GM19328 (cell line): Measurements from ENCODE around the gene ATXN8OS.
"Not testable (repeated sequence)": the region's sequence is repeated elsewhere in the genome, so short reads cannot be mapped to it uniquely, and the experiment has no call there.

Source experiments
- ATAC-seq: cut with Tn5 transposase; IDR thresholded peaks from one replicate; pipeline ENCODE4 v1.9.1; 2021; ENCODE audit warnings: mild to moderate bottlenecking, moderate library complexity; ENCODE audit not compliant: unreplicated experiment

Gene ATXN8OS

GRCh38 chr13:70107498-70108281 is at the start of gene ATXN8OS:
Gene ATXN8OS, plus strand, starts transcription at chr13:70107826.
- ATAC-seq: no peak

DNA sequence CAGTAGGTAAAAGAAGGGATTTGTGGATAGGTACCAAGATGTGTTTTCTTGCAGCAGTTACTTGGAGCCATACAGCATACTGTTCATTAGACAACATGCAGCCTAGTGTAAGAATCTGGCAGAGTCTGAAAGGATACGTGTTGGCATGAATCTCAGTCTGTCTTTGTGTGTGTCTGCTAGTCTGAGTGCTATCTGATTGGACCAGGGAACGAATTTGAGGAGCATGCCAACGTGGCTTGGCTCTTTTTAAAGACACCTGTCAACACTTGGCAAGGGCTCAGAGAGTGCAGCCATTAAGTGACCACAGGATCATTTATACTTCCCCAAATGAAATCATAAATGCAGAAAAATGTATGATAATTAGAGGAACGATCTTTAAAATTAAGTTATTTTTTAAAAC is 27.6 kb upstream of the ATXN8OS start:
- no peak for ATAC-seq

GRCh38 chr13:70087247-70087646 is 20.4 kb upstream of the ATXN8OS start:
- ATAC-seq: no peak

DNA sequence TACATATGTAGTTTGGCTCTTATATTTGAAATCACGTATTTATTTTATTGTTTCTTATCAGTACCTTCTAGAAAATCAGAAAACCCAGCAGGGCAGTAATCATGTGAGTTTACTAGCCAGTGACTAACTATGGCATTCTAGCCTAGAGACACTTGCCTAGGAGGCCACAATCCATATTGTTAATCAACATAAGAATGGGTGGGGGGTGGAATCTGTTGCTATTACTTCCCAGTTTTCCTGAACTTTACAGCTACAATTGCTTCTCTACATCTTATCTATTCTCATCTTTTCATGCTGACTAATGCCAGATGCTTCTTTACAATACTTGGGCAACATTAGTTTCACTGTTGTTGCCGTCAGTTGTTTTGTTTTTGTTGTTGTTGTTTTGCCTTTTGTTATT is 18.7 kb upstream of the ATXN8OS start:
- no peak for ATAC-seq

GRCh38 chr13:70090036-70090723 is 17.4 kb upstream of the ATXN8OS start:
- ATAC-seq: no peak

GRCh38 chr13:70098669-70099068 is 9.0 kb upstream of the ATXN8OS start:
- ATAC-seq: no peak

GRCh38 chr13:70104481-70104880 is 3.1 kb upstream of the ATXN8OS start:
- ATAC-seq: no peak

DNA sequence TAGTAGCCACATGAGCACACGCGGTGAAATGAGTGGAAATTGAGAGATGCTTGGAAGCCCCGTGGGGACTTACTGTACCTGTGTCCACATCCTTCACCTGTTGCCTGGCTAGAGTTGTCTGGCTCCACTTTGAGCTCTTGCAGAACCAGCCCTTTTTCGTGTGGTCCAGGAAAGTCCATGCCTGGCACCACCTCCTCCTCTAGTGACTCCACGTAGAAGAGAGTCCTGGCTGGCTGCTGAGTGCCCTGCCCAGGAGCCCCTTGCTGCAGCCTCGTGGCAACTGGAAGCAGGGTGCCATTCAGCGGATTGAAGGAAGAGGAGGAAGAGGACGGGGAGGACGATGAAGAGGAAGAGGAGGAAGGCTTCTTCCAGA is 515 bp upstream of the ATXN8OS start:
- ATAC-seq: no peak

DNA sequence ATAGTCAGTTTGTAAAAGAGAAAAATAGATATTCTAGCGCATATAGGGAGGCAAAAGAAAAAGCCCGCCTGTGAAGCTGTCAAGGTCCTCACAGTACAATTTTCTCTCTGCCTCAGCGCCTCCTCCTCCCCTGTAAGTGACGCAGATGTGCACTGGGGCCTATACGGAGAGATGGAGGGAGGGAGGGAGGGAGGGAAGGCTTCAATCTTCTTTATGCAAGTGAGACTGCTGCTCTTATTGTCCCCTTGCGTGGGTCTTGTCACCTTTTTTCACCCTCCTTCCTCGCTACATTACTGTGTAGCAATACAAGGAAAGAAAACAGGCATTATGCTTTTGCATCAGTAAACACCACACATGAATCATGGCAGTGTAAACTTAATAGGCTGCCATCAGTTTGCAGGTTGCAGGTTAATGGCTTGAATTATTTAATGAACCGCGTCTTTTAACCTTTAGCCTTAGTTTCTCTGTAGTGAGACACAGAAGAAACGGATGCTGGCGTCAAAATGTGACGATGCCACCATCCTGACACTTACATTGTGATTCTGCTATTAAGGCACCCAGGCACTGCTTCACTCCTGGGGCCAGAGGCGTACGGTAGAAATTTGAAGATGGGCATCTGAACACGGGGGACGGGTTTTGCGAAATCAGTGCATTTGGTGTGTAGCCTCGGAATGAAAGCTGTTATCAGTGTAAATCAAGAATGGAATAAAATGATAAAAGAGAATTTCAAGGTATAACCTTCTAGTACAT is 905 bp downstream of the ATXN8OS start, which contains the start of gene KLHL1:
KLHL1 (minus strand) TSS at position 97 of the 750 bp plus-strand sequence. CDS start 753 bp downstream, outside the sequence.
- no peak for ATAC-seq

- no peak for ATAC-seq
These were observed 9.8 kb downstream of the ATXN8OS start for GRCh38 chr13:70117338-70117905.

- no peak for ATAC-seq
These were observed 18.1 kb downstream of the ATXN8OS start for GRCh38 chr13:70125693-70126092.

GRCh38 chr13:70128098-70128497 is 20.5 kb downstream of the ATXN8OS start:
- no peak for ATAC-seq

GRCh38 chr13:70142658-70143057 is 35.0 kb downstream of the ATXN8OS start:
- not testable (repeated sequence) for ATAC-seq

GRCh38 chr13:70162141-70162540 is 54.5 kb downstream of the ATXN8OS start:
- no peak for ATAC-seq

DNA sequence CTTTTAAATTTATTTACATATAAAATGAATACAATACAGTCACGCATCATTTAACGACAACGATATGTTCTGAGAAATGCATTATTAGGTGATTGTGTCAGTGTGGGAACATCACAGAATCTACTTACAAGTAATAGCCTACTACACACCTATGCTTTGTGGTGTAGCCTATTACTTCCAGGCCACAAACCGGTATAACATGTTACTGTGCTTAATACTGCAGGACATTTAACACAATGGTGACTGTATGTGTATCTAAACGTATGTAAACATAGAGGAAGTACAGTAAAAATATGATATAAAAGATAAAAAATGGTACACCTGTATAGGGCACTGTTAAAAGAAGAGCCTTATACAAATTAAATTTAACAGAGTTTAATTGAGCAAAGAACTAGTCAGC is 63.1 kb downstream of the ATXN8OS start:
- ATAC-seq: no peak

DNA sequence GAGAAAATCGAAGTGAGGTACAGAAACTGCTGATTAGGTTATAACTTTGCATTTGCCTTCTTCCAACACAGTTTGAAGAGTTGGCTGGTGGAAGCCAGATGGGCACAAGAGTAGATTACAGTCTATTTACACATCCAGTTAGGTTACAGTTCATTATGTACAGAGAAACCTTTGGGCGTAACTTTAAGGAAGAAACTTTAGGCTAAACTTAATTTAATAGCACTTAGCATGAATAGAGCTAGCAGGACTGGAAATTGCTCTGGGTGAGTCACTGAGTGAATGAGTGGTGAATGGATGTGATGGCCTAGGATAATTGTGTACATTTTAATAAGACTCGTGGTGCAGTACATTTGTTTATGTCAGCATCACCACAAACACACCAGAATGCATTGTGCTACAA is 63.5 kb downstream of the ATXN8OS start:
- ATAC-seq: no peak

DNA sequence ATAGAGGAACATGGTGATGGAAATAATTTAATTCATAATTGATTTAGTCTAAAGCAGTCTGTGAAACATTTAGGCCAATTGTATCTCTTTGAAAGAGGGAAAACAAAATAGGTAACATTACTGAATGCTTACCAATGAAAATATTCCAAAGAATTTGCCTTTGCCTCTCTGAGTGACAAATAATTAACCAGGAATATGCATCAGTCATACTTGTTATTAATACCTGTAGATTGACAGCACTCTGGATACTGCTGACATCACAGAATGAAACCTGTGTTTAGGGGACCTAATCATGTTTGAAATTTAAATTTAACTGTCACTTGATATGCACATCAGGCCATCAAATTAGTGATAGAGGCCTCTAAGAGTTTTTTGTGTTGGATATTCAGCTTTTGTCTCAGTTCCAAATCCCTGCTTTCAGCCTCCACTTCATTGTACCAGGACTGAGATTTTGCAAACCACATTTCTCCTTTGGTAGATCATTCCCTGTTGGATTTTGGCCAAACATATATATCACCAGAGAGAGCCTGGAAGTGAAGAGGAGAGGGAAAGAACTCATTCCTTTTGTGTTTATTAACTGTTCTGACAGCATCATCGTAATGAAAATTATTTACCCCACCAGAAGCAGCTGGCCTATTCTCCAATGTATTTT is 65.4 kb downstream of the ATXN8OS start:
- no peak for ATAC-seq

DNA sequence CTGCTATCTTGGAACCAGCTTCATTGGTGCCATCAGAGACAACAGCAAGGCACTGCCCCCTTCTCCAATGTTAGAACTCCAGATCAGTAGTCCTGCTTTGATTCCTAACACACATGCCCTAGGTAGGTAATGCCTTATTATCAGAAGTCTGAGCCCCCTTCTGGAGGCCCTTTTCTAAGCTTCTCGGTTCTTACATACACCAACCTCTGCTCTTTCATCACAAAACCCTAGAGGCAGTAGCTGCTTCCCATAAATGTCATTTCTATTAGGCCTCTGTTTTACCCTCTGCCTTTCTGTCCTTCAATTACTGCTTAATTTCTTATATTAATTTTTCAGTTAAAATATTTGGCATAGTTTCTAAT is 66.0 kb downstream of the ATXN8OS start:
- ATAC-seq: no peak

DNA sequence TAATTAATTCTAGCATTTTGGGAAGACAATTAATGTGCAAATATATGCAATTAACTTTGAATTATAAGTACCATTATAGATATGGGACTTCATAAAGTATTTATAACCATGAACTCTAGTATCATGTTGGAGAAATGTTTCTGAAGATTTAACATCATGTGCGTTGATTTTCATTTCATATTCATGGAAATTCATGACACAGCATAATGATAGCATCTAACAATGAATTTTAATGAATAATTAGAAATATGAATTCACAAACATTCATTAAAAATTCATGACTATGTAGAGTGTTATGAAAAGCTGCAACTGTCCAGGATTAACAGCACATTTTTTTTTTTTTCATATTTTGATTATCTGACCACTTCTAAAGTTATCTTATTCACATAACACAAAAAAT is 70.7 kb downstream of the ATXN8OS start:
- no peak for ATAC-seq
